GM20000 (cell line): Measurements from ENCODE around the gene DDX56.
"Not testable (repeated sequence)": the region's sequence is repeated elsewhere in the genome, so short reads cannot be mapped to it uniquely, and the experiment has no call there.

Experiments used
- DNase-seq: peaks from one replicate; pipeline ENCODE4 v3.0.0; 2012; ENCODE audit warnings: low spot score
- CTCF ChIP-seq: IDR thresholded peaks from 2 replicates; pipeline ENCODE4 v1.5.1; 2012; ENCODE audit warnings: mild to moderate bottlenecking, control low read depth; ENCODE audit errors: extremely low read depth, missing control alignments

DDX56 gene

GRCh38 chr7:44561481-44561880, 12.2 kb downstream of the DDX56 start:
- no peak for TF ChIP-seq CTCF
- DNase-seq = no peak

- no peak for TF ChIP-seq CTCF
- no peak for DNase-seq
Observed at GRCh38 chr7:44559485-44559884, 14.2 kb downstream of the DDX56 start.

- no peak for DNase-seq
- no peak for TF ChIP-seq CTCF
Observed at GRCh38 chr7:44557485-44557884, 16.2 kb downstream of the DDX56 start.

GRCh38 chr7:44555350-44555749, 18.4 kb downstream of the DDX56 start:
- no peak for DNase-seq
- TF ChIP-seq CTCF = no peak

- DNase-seq = not testable (repeated sequence)
Observed at GRCh38 chr7:44552473-44553005, 21.2 kb downstream of the DDX56 start.

GRCh38 chr7:44549457-44549856, 24.3 kb downstream of the DDX56 start:
- no peak for DNase-seq
- no peak for TF ChIP-seq CTCF

- TF ChIP-seq CTCF = no peak
Observed at GRCh38 chr7:44548893-44549292, 24.8 kb downstream of the DDX56 start.

GRCh38 chr7:44547536-44548231, 26.0 kb downstream of the DDX56 start:
- no peak for TF ChIP-seq CTCF
- DNase-seq = no peak

More at GRCh38 chr7:44548893-44549292, 24.8 kb downstream of the DDX56 start:
- DNase-seq = no peak
